ENCODE measurements around the gene CAPN15. TPM values are rescaled to one million over a fixed set of nuclear protein-coding genes. Genes with fewer than 3 reads are reported as not detected.

Gene CAPN15
- total and polyA plus RNA-seq, 2 of the 4 experiments (the other 2 are of a cell fraction) = 9.3 to 24.3 TPM

DNA sequence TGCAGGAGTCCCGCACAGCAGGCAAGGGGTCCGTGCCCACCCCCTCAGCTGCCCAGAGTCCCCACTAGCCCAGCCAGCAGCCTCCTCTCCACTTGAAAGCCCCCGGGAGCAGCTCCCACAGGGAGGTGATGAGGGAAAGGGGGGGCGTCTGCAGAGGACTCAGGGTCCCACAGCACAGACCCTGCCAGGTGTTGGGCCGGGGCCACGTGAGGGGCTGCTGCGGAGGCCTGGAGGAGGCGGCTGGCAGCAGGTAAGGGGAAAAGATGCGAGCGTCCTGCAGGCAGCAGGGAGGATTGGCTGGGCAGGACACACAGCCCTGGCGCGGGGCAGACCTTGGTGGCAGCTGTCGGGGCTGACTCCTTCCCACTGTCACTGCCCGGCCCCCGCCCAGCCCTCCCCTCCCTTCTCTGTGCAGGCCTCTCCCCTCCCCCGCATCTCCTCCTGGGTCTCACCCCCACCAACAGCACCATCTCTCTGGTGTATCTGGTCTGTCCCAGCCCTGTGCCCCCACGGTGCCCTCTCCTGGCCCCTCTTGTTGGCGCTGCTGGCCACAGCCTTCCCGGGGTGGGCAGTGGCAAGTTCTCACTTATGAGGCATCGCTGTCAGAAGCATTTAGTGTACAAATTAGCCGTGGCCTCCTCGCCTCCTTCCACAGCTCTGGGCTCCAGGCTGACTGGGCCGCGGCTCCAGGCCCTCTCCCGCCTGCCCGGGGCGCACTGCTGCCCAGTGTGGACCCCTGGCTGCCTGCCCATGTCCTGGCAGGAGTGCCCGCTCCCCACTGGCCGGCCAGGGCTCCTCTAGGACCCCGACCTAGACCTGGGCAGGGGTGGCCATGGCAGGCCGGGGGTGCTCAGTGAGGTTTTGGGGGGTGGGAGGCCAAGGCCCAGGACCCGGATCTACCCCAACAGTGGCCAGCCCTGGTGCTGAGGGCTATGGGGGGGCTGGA is 28.3 kb downstream of the CAPN15 start (continued):
- no peak for TF ChIP-seq CHD1 (IDR thresholded peaks at IDR 0.05; ENCODE audit: low read depth, low read length)

DNA sequence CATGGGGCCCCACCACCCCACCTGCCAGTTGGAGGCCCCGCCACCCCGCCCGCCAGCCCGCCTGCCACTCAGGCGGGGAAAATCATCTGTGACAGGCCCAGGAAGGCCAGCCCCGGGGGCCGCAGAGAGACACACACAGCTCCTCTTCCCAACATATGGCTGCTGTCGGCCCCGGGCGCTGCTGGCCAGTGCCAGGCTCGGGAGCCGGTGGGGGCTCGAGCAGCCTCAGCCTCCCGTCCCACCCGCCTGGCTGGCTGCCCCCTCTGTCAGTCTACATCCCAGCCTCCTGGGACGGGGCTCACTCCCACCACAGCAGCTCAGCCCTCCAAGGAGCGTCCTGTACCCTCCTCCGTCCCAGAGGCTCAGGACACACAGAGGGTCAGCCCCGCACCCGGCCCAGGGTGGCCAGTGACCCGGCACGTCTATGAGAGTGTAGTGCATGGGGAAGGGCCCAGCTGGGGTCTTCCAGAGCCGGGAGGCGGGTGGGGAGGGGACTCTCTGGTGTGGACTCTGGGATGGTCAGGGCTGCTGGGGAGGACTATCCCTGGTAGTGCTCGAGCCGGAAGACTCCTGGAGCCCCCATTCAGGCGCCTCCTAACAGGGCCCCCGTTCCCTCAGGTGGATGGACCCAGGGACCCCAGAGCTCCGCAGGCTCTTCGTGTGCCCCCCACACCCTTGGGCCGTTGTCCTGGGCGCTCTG is 29.1 kb downstream of the CAPN15 start:
- H3K4me2 ChIP-seq (ENCODE audit: low read depth, low read length) = no peak overlapping the region
- no peak overlapping the region for H3K4ac ChIP-seq (ENCODE audit: low read depth, low read length)
- peaks cover 9% of the 10 kb centered on the region; the same call in 1 of the 2 replicates for H4K20me1 ChIP-seq (ENCODE audit: insufficient read depth, low read length)
- no peak overlapping the region for H4K5ac ChIP-seq (ENCODE audit: low read depth, low read length)
- H3K23ac ChIP-seq (ENCODE audit: low read depth, low read length) = no peak overlapping the region
- no peak overlapping the region for H2BK20ac ChIP-seq (ENCODE audit: low read depth, low read length)
- CTCF ChIA-PET = no interaction called here
- BruUV-seq (replicated peaks) = no TSS peak
- 0 out of 2 replicates have a peak, but pooled peaks cover 3% of the 10 kb centered on the region for H3K4me1 ChIP-seq (ENCODE audit: control insufficient read depth, insufficient read depth, low read length)
- no peaks in the 10 kb centered on the region; a peak in 1 of 4 replicates for H3K79me1 ChIP-seq (ENCODE audit: low read depth in 1 of 2, low read length in 2 of 2)
- in situ Hi-C loops (cut with MboI; ENCODE audit: low sequenced_read_pairs) (no loop called here), dilution Hi-C loops (cut with HindIII; ENCODE audit: low sequenced_read_pairs, unreplicated experiment) (no loop called here), intact Hi-C loops (cut with micrococcal nuclease) (no loop called here)
- no peak overlapping the region for H2AFZ ChIP-seq (replicated peaks; ENCODE audit: low read length, poor library complexity)
- no peak for ATAC-seq (ENCODE audit: low read depth)
- peaks cover 37% of the 10 kb centered on the region for H3K27me3 ChIP-seq (ENCODE audit: control insufficient read depth, insufficient read depth, low read length)
- H2AK5ac ChIP-seq (ENCODE audit: low read depth, low read length) = no peak overlapping the region
- H3K9me1 ChIP-seq (ENCODE audit: insufficient read depth, low read length) = no peaks in the 10 kb centered on the region
- H3K56ac ChIP-seq (ENCODE audit: extremely low read depth, insufficient read depth, low read length) = no peak overlapping the region
- no peak overlapping the region for H3K9ac ChIP-seq (ENCODE audit: low read depth, low read length)
- no peak overlapping the region for H3K4me3 ChIP-seq (ENCODE audit: insufficient read depth, low read depth, low read length)
- no peak overlapping the region for H2BK5ac ChIP-seq (ENCODE audit: low read depth, low read length, poor library complexity, severe bottlenecking)
- peaks cover 12% of the 10 kb centered on the region for H3K36me3 ChIP-seq (ENCODE audit: control insufficient read depth, insufficient read depth, low read length)
- H4K8ac ChIP-seq (ENCODE audit: low read depth in 2 of 2, low read length in 2 of 2) = no peak overlapping the region
- TF ChIP-seq MAFK (IDR thresholded peaks at IDR 0.05; ENCODE audit: low read depth, low read length) (no peak), CEBPB (IDR thresholded peaks at IDR 0.05; ENCODE audit: low read depth, low read length) (no peak), RAD21 (IDR thresholded peaks at IDR 0.05; ENCODE audit: low read length) (no peak), RCOR1 (IDR thresholded peaks at IDR 0.05; ENCODE audit: insufficient replicate concordance, low read length) (no peak), MAZ (IDR thresholded peaks at IDR 0.05; ENCODE audit: borderline replicate concordance, low read depth, low read length) (no peak)
- TF ChIP-seq, protein P1, sequence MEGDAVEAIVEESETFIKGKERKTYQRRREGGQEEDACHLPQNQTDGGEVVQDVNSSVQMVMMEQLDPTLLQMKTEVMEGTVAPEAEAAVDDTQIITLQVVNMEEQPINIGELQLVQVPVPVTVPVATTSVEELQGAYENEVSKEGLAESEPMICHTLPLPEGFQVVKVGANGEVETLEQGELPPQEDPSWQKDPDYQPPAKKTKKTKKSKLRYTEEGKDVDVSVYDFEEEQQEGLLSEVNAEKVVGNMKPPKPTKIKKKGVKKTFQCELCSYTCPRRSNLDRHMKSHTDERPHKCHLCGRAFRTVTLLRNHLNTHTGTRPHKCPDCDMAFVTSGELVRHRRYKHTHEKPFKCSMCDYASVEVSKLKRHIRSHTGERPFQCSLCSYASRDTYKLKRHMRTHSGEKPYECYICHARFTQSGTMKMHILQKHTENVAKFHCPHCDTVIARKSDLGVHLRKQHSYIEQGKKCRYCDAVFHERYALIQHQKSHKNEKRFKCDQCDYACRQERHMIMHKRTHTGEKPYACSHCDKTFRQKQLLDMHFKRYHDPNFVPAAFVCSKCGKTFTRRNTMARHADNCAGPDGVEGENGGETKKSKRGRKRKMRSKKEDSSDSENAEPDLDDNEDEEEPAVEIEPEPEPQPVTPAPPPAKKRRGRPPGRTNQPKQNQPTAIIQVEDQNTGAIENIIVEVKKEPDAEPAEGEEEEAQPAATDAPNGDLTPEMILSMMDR (conservative IDR thresholded peaks at IDR 0.05; ENCODE audit: low read depth, low read length) = no peak
- DNase-seq = no peak
- H2AK9ac ChIP-seq (replicated peaks; ENCODE audit: low read depth, low read length, poor library complexity) = no peak overlapping the region
- 85% methylated on average over 16 of the region's 32 CpGs; no CpG with 5 or more reads in 1 of the 2 experiments for WGBS, 2 experiments (ENCODE audit: extremely low coverage in 2 of 2, insufficient read length in 1 of 2)
- no peak overlapping the region for H2BK15ac ChIP-seq (ENCODE audit: low read depth, low read length)
- no peak overlapping the region for H3K14ac ChIP-seq (replicated peaks; ENCODE audit: low read depth, low read length)
- no peak overlapping the region for H3K27ac ChIP-seq (ENCODE audit: insufficient read depth, low read length)
- no peaks in the 10 kb centered on the region for H3K9me3 ChIP-seq (ENCODE audit: control insufficient read depth, insufficient read depth, low read length)
- no peak overlapping the region for H3K18ac ChIP-seq (ENCODE audit: low read depth, low read length)
- no peak overlapping the region for H4K91ac ChIP-seq (ENCODE audit: insufficient read depth, low read depth, low read length)
- POLR2A ChIA-PET (ENCODE audit: unreplicated experiment) = no interaction called here
- H2BK120ac ChIP-seq (ENCODE audit: low read depth, low read length) = no peak overlapping the region

Measured in IMR-90 (cell line).